Smooth muscle cell of the pulmonary artery (primary cell): ENCODE results near the gene SOHLH1. TPM values are rescaled to one million over a fixed set of nuclear protein-coding genes. Genes with fewer than 3 reads are reported as not detected.

ENCODE experiments used
- total RNA-seq: library from RNA; depleted of rRNA; stranded (reverse); fragments of >200 nt; gene quantifications from 2 replicates; pipeline ENCODE4 v1.2.3, GENCODE V29; 2014

The SOHLH1 gene, protein sequence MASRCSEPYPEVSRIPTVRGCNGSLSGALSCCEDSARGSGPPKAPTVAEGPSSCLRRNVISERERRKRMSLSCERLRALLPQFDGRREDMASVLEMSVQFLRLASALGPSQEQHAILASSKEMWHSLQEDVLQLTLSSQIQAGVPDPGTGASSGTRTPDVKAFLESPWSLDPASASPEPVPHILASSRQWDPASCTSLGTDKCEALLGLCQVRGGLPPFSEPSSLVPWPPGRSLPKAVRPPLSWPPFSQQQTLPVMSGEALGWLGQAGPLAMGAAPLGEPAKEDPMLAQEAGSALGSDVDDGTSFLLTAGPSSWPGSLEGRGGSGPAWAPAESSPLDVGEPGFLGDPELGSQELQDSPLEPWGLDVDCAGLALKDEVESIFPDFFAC
- not detected in 2 replicates for total RNA-seq

DNA sequence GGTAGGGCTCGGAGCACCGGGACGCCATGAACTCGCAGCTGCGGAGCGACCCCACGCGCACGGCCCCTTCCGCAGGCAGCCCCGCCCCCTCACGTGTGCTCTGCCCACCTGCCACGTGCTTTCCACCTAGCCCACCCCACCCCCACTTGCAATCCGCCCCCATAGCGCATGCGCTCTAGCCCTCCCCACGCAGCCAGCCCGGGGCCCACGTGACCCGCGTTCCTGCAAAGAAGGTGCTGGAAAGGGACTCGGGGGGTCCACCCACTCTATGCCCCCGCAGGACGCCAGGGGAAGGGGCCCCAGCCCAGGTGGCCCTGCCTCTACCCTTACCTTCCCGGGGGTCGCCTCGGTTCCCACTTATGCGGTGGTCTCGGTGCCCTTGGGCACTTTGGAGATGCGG is at the start of gene SOHLH1:
SOHLH1 (minus strand) TSS at position 42 of the 400 bp plus-strand sequence; CDS start at position 28, 14 bp downstream.

DNA sequence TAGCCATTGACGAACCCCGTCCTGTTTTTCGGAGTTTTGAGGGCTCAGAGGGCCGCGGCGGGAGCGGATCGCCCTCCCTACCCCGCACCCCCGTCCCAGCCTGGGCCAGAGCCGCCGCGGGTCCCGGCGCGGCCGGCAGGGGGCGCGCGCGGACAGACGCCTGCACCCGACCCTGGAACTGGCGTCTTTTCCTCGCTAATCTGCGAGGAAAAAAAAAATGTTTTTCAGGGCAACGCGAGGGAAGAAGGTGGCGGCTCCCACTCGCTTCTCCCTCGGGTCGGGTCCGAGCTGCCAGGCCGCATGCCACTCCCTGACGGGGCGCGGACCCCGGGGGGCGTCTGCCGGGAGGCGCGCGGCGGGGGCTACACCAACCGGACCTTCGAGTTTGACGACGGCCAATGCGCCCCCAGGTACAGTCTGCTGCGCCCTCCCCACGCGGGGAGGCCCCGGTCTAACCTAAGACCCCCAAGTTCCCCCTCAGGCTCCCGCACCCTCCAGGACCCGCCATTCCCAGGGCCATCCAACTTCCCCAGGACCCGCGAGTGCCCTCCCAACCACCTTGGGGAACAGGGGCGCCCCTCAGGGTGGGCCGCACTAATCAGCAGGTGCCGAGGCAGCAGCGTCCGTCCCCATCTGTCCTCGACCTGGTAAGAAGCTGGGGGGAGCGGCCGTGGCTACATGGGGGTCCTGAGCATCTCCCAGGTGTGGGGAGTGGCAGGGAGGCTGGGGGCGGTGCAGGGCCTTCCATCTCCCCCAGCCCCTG is 2.9 kb upstream of the SOHLH1 start, which contains the start of gene KCNT1:
KCNT1 (plus strand) TSS at position 227 of the 763 bp plus-strand sequence; CDS start at position 301, 74 bp downstream.

DNA sequence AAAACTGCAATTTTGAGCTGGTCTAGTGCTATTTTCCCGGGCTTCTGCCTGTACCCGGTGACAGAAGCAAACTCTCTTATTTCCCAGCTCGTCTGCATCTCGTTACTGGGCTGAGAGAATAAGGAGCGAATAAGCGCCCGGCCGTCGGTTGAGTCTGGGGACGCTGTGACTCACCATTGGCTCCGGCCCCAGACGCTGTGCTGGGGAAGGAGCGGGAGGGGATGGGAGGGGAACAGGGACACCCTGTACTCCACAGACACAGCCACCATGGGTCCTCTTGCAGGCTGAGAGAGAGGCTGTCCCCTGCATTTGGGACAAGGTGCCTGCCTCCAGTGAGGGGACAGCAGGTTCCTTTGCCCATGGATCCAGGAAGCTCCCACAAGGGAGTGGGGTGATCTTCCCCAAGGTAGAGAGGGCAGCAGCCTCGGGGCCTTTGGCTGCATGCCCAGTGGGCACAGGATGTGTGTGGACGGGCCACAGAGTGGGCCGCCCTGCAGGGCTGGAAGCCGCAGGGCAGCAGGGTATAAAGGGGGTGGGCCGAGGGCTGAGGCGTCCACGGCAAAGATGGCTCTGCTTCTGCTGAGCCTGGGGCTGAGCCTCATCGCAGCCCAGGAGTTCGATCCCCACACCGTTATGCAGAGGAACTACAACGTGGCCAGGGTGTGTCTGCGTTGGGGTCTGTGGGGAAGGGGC is 36.4 kb downstream of the SOHLH1 start, which contains the start of gene LCN9:
LCN9 (plus strand) TSS at position 552 of the 693 bp plus-strand sequence; CDS start at position 565, 13 bp downstream.

Other genes with a start within 250 kb of the SOHLH1 start
- 13.4 and 15.6 TPM in 2 replicates for gene PPP1R26, start 219.7 kb downstream of the SOHLH1 start, total RNA-seq
- gene MRPS2, start 198.8 kb downstream of the SOHLH1 start, total RNA-seq, result 13.8 and 13.9 TPM in 2 replicates
- gene LCN1, start 178.0 kb downstream of the SOHLH1 start, total RNA-seq, result 0.20 and 0.43 TPM in 2 replicates
- gene OBP2A, start 153.4 kb downstream of the SOHLH1 start, total RNA-seq, result not detected in 2 replicates
- not detected in 2 replicates for gene PAEP, start 137.7 kb downstream of the SOHLH1 start, total RNA-seq
- gene GLT6D1, start 59.9 kb downstream of the SOHLH1 start, total RNA-seq, result not detected in 2 replicates
- gene LCN9, start 36.2 kb downstream of the SOHLH1 start, total RNA-seq, result not detected in 2 replicates
- gene KCNT1, start 2.7 kb upstream of the SOHLH1 start, total RNA-seq, result not detected in 2 replicates
- gene CAMSAP1, start 208.1 kb upstream of the SOHLH1 start, total RNA-seq, result 18.8 and 28.2 TPM in 2 replicates